ENCODE measurements around the gene HOPX.

Gene HOPX

GRCh38 chr4:56640621-56641493, 40.2 kb downstream of the HOPX start:
- TF ChIP-seq TAF1 (IDR thresholded peaks at IDR 0.05; ENCODE audit: borderline replicate concordance, insufficient read depth, low read length), result no peak
- TF ChIP-seq POLR2AphosphoS5 (IDR thresholded peaks at IDR 0.05; ENCODE audit: low read depth, low read length), result no peak
- TF ChIP-seq FOXP2 (optimal IDR thresholded peaks at IDR 0.05; ENCODE audit: borderline replicate concordance, extremely low read depth, extremely low read length, insufficient read depth), result no peak
- TF ChIP-seq REST (IDR thresholded peaks at IDR 0.05; ENCODE audit: insufficient read depth in 1 of 2, low read depth in 2 of 2, low read length in 2 of 2), result no peak
- TF ChIP-seq SIN3A (IDR thresholded peaks at IDR 0.05; ENCODE audit: borderline replicate concordance, insufficient read depth, low read length), result no peak

- no peak for TF ChIP-seq TAF1 (IDR thresholded peaks at IDR 0.05; ENCODE audit: borderline replicate concordance, insufficient read depth, low read length)
- no peak for TF ChIP-seq REST (IDR thresholded peaks at IDR 0.05; ENCODE audit: insufficient read depth in 1 of 2, low read depth in 2 of 2, low read length in 2 of 2)
Measured at GRCh38 chr4:56637791-56638190, 43.3 kb downstream of the HOPX start.

- TF ChIP-seq TAF1 (IDR thresholded peaks at IDR 0.05; ENCODE audit: borderline replicate concordance, insufficient read depth, low read length) (no peak), FOXP2 (optimal IDR thresholded peaks at IDR 0.05; ENCODE audit: borderline replicate concordance, extremely low read depth, extremely low read length, insufficient read depth) (no peak), SIN3A (IDR thresholded peaks at IDR 0.05; ENCODE audit: borderline replicate concordance, insufficient read depth, low read length) (no peak), REST (IDR thresholded peaks at IDR 0.05; ENCODE audit: insufficient read depth in 1 of 2, low read depth in 2 of 2, low read length in 2 of 2) (no peak), POLR2AphosphoS5 (IDR thresholded peaks at IDR 0.05; ENCODE audit: low read depth, low read length) (no peak)
Measured at GRCh38 chr4:56637154-56637553, 43.9 kb downstream of the HOPX start.

- no peak for TF ChIP-seq TAF1 (IDR thresholded peaks at IDR 0.05; ENCODE audit: borderline replicate concordance, insufficient read depth, low read length)
- TF ChIP-seq REST (IDR thresholded peaks at IDR 0.05; ENCODE audit: insufficient read depth in 1 of 2, low read depth in 2 of 2, low read length in 2 of 2), result no peak
- no peak for TF ChIP-seq POLR2AphosphoS5 (IDR thresholded peaks at IDR 0.05; ENCODE audit: low read depth, low read length)
- no peak for TF ChIP-seq FOXP2 (optimal IDR thresholded peaks at IDR 0.05; ENCODE audit: borderline replicate concordance, extremely low read depth, extremely low read length, insufficient read depth)
- no peak for TF ChIP-seq SIN3A (IDR thresholded peaks at IDR 0.05; ENCODE audit: borderline replicate concordance, insufficient read depth, low read length)
Measured at GRCh38 chr4:56633486-56633885, 47.6 kb downstream of the HOPX start.
